K562 (cell line): ENCODE measurements around the gene JAK3. TPM values are rescaled to one million over a fixed set of nuclear protein-coding genes. Genes with fewer than 3 reads are reported as not detected.
A peak's percentile ranks its signal among the peaks of the same experiment; 100 is the strongest.

Experiments used
- ATAC-seq: fragments of 200-7000 bp; cut with Tn5 transposase; 3 replicates; pipeline ENCODE4 v1.9.1; 2020; ENCODE audit warnings: moderate library complexity
- BruUV-seq: library from RNA; stranded (reverse); fragments of 400-500 nt; replicated peaks from 2 replicates; lab custom pipeline; 2021; lab: Mats Ljungman, UMichigan
- CTCF ChIA-PET: fragments of 300-600 bp; formaldehyde crosslinking; extraction: SDS; loops from one replicate; lab custom pipeline; 2021; ENCODE audit warnings: low intra/inter-chr PET ratio; lab: Yijun Ruan, JAX
- POLR2A ChIA-PET: fragments of 300-600, 350-650 bp; sonication (Branson Sonifier 250); formaldehyde crosslinking; extraction: SDS; loops from one replicate; lab custom pipeline; 2021; ENCODE audit warnings: antibody characterized with exemption, inconsistent platforms; lab: Yijun Ruan, JAX
- DNase-seq, 4 experiments: peaks; one replicate each; pipeline versions ENCODE4 v3.0.0 to v3.0.0-alpha.2; 2011 to 2018; ENCODE audit warnings: low spot score in 3 of 4, mixed read lengths in 3 of 4; ENCODE audit errors: extremely low read depth in 1 of 4
- FAIRE-seq: peaks from 2 replicates; lab custom pipeline; 2011; peaks lifted over from hg19 to GRCh38; lab: Jason Lieb, UNC
- H2AFZ ChIP-seq: 2 replicates; pipeline ENCODE4 v1.6.0; 2011; ENCODE audit warnings: low read depth, low read length, control low read depth, inconsistent platforms
- H3K27ac ChIP-seq: fragments of 200-600 bp; 3 replicates; pipeline ENCODE4 v1.8.0; 2011; ENCODE audit warnings: low read depth, mild to moderate bottlenecking, control low read depth, inconsistent platforms, low read length, moderate library complexity, mixed read lengths; ENCODE audit errors: extremely low read depth
- H3K27me3 ChIP-seq, 2 experiments: fragments of 300-600 bp in 1 of 2; 2 replicates in 1 of 2; 3 replicates in 1 of 2; pipeline versions ENCODE4 v1.6.0 to v1.8.0; 2011; ENCODE audit warnings: inconsistent platforms in 2 of 2, low read length in 2 of 2, mild to moderate bottlenecking in 1 of 2, mixed read lengths in 1 of 2, moderate library complexity in 1 of 2; ENCODE audit not compliant: control insufficient read depth in 2 of 2, insufficient read depth in 2 of 2
- H3K36me3 ChIP-seq: fragments of 300-600 bp; 3 replicates; pipeline ENCODE4 v1.8.0; 2011; ENCODE audit warnings: mild to moderate bottlenecking, low read length, inconsistent platforms; ENCODE audit not compliant: control insufficient read depth, insufficient read depth
- H3K4me1 ChIP-seq, 2 experiments: fragments of 200-600 bp in 1 of 2; replicated peaks in 1 of 2; 2 replicates in 1 of 2; 3 replicates in 1 of 2; pipeline versions ENCODE4 v1.5.1 to v1.8.0; 2011; ENCODE audit warnings: inconsistent platforms in 2 of 2, low read length in 2 of 2, mild to moderate bottlenecking in 1 of 2, mixed read lengths in 1 of 2, moderate library complexity in 1 of 2; ENCODE audit not compliant: control insufficient read depth in 2 of 2, insufficient read depth in 2 of 2
- H3K4me2 ChIP-seq: 2 replicates; pipeline ENCODE4 v1.6.1; 2011; ENCODE audit warnings: low read length, control low read depth, inconsistent platforms, mixed read lengths; ENCODE audit not compliant: insufficient read depth
- H3K4me3 ChIP-seq: fragments of 200-600 bp; sonication (generic), shearing (Covaris generic); 2 replicates; pipeline ENCODE4 v1.5.1; 2016; ENCODE audit warnings: control low read depth, inconsistent platforms
- H3K79me2 ChIP-seq: fragments of 200-600 bp; 3 replicates; pipeline ENCODE4 v1.8.0; 2011; ENCODE audit warnings: low read length, inconsistent platforms; ENCODE audit not compliant: control insufficient read depth, insufficient read depth
- H3K9ac ChIP-seq, 2 experiments: 2 replicates each; pipeline versions ENCODE4 v1.6.0 to v1.6.1; 2011; ENCODE audit warnings: low read depth in 2 of 2, low read length in 2 of 2, control low read depth in 1 of 2, inconsistent platforms in 1 of 2, mild to moderate bottlenecking in 1 of 2, mixed read lengths in 1 of 2; ENCODE audit not compliant: insufficient read depth in 1 of 2
- H3K9me1 ChIP-seq: one replicate; pipeline ENCODE4 v1.6.0; 2011; ENCODE audit warnings: inconsistent platforms, mild to moderate bottlenecking, low read length, moderate library complexity; ENCODE audit not compliant: control insufficient read depth, insufficient read depth
- H3K9me3 ChIP-seq: replicated peaks from 2 replicates; pipeline ENCODE4 v1.5.1; 2011; ENCODE audit warnings: low read depth, low read length, inconsistent platforms; ENCODE audit not compliant: control insufficient read depth, insufficient read depth
- H4K20me1 ChIP-seq: replicated peaks from 2 replicates; pipeline ENCODE4 v1.6.1; 2011; ENCODE audit warnings: low read length, inconsistent platforms, mixed read lengths; ENCODE audit not compliant: control insufficient read depth, insufficient read depth
- FOSL1 ChIP-seq: fragments of 200-800 bp; sonication (Bioruptor generic); conservative IDR thresholded peaks from 2 replicates; pipeline ENCODE4 v1.6.1; 2016; ENCODE audit warnings: missing genetic modification characterization, missing compliant biosample characterization
- ZEB2 ChIP-seq: fragments of 450-650 bp; IDR thresholded peaks from 2 replicates; pipeline ENCODE4 v1.6.1; 2016
- ZFP91 ChIP-seq: sonication (generic); formaldehyde crosslinking; IDR thresholded peaks from 2 replicates; pipeline ENCODE4 v1.8.0; 2022; ENCODE audit warnings: mild to moderate bottlenecking, missing genetic modification reagents
- WGBS: fragments of 100-300 bp; shearing (Covaris generic); methylation state at CpG from one replicate; pipeline ENCODE4 v1.1.6; 2016; ENCODE audit warnings: low coverage, mixed read lengths; ENCODE audit not compliant: insufficient coverage; ENCODE audit errors: missing lambda C conversion rate; 5-methylcytosine and 5-hydroxymethylcytosine counted together
- in situ Hi-C: fragments of 300-500 bp; cut with MboI; formaldehyde crosslinking; loops from 4 replicates; pipeline ENCODE4 v1.15.0; 2018; ENCODE audit warnings: inconsistent platforms, mixed read lengths
- intact Hi-C: fragments of 100-400 bp; cut with micrococcal nuclease; formaldehyde crosslinking; loops from 2 replicates; pipeline ENCODE4 v1.14.2; 2022
- polyA plus RNA-seq, 8 experiments: library from polyadenylated mRNA; depleted of rRNA in 4 of 8; stranded (reverse) in 5 of 8; unstranded in 3 of 8; fragments of >200 nt; fragmentation: Nextera tagmentation in 2 of 8; fragmentation: Illumina TruSeq in 1 of 8; extraction: Ambion mirVana in 2 of 8; extraction: Trizol in 1 of 8; gene quantifications; 2 replicates each; pipeline versions ENCODE4 v1.2.1 to v1.2.3, GENCODE V29; 2011 to 2014; ENCODE audit warnings: inconsistent platforms in 1 of 8, missing spikeins in 1 of 8
- total RNA-seq, 7 experiments: library from RNA; depleted of rRNA in 6 of 7; stranded (reverse); fragments of >200 nt in 6 of 7; fragmentation: Illumina TruSeq in 2 of 7; extraction: Trizol in 2 of 7; gene quantifications; 2 replicates each; pipeline versions ENCODE4 v1.2.1 to v1.2.3, GENCODE V29; 2011 to 2021; ENCODE audit warnings: low replicate concordance in 1 of 7

JAK3 gene
- total and polyA plus RNA-seq, 9 of the 15 experiments (the other 6 are each of a cell fraction or from before 2014, with no cell fraction given) = 0.01 to 0.18 (median 0.07) TPM; not detected in 1

DNA sequence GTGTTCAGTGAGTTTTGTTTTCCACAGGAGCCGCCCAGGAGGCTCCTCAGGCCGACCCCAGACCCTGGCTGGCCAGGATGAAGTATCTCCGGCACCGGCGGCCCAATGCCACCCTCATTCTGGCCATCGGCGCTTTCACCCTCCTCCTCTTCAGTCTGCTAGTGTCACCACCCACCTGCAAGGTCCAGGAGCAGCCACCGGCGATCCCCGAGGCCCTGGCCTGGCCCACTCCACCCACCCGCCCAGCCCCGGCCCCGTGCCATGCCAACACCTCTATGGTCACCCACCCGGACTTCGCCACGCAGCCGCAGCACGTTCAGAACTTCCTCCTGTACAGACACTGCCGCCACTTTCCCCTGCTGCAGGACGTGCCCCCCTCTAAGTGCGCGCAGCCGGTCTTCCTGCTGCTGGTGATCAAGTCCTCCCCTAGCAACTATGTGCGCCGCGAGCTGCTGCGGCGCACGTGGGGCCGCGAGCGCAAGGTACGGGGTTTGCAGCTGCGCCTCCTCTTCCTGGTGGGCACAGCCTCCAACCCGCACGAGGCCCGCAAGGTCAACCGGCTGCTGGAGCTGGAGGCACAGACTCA, 40.0 kb downstream of the JAK3 start (continued):
- TF ChIP-seq ZFP91 (CRISPR knock-in tag) = no peak

- in situ Hi-C loops = no loop called here
- no peaks in the 10 kb centered on the region for H3K79me2 ChIP-seq
- TF ChIP-seq FOSL1 (tag) (peak; percentile 41; the same call in 1 of the 2 replicates), ZEB2 (no peak)
- TF ChIP-seq, all 486 proteins: peak for 1
- WGBS = 0% methylated on average over 2 of the region's 3 CpGs
- no peak; the same call in 2 of the 3 replicates for ATAC-seq
- H3K9ac ChIP-seq = no peak overlapping the region
- H3K4me3 ChIP-seq = no peak overlapping the region
- no TSS peak for BruUV-seq
- no peak for DNase-seq
- intact Hi-C loops = no loop called here
- H3K27me3 ChIP-seq = peaks cover 17 to 50% of the 10 kb centered on the region in 2 experiments
- H3K9me1 ChIP-seq = no peaks in the 10 kb centered on the region
- no peaks in the 10 kb centered on the region for H3K9me3 ChIP-seq
- ChIA-PET POLR2A (interaction anchor here (0.5 to 0.6 kb wide), 3 partner anchors 26 to 421 kb away, joined by 3 to 5 read pairs (median 3); no protein-coding TSS in a partner anchor), CTCF (no interaction called here)
- no peak overlapping the region for H3K27ac ChIP-seq
- 0 out of 2 replicates have a peak, but pooled peaks cover 7% of the 10 kb centered on the region for H4K20me1 ChIP-seq
- H3K4me1 ChIP-seq = peaks cover 0 to 6% of the 10 kb centered on the region in 2 experiments; a peak in 2 of 5 replicates
- H2AFZ ChIP-seq = no peak overlapping the region
- no peaks in the 10 kb centered on the region for H3K36me3 ChIP-seq
- no peak for FAIRE-seq
- H3K4me2 ChIP-seq = no peak overlapping the region
Measured at GRCh38 chr19:17806945-17807344, 40.8 kb downstream of the JAK3 start.
